Testis (tissue), 2 donors: ENCODE results near the gene GABBR2.

Experiments
- CTCF ChIP-seq, 3 experiments: fragments of 450-650 bp in 2 of 3; fragments of 200-600 bp in 1 of 3; sonication (generic) in 1 of 3; IDR thresholded peaks; one replicate each; pipeline ENCODE4 v1.5.1; 2016 to 2019; ENCODE audit warnings: antibody characterized with exemption in 3 of 3, mild to moderate bottlenecking in 2 of 3, moderate library complexity in 1 of 3
- POLR2A ChIP-seq: fragments of 450-650 bp; IDR thresholded peaks from one replicate; pipeline ENCODE4 v1.6.1; 2017; ENCODE audit warnings: antibody characterized with exemption, mild to moderate bottlenecking, moderate library complexity

- TF ChIP-seq CTCF (IDR thresholded peaks at IDR 0.05) (no peak), POLR2A (no peak)
Observed at GRCh38 chr9:98565152-98566135, 143.3 kb downstream of the GABBR2 start.
